Bronchus fibroblast of lung (primary cell): ENCODE data around the gene IFNA16. TPM values are rescaled to one million over a fixed set of nuclear protein-coding genes. Genes with fewer than 3 reads are reported as not detected.

Experiments
- total RNA-seq: library from RNA; depleted of rRNA; stranded (reverse); fragments of >200 nt; gene quantifications from 2 replicates; pipeline ENCODE4 v1.2.3, GENCODE V29; 2015

IFNA16 gene
- total RNA-seq = not detected in 2 replicates

DNA sequence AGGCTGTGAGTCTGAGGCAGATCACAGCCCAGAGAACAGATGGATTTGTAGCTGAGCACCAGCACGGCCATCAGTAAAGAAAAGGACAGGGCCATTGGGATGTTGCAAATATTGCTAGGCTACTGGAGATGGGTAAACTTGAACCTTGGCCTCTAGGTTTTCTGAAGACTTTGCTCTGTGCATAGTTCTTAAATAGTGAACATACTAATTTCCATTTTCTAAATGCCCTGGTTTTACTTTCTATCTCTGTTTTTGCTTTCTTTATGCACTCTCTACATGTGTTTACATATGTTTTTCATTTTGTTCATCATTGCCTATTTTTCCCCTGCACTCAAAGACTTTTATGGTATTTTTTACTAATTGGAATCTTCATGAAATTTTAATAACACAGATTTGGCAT is at the start of gene IFNA16:
IFNA16 (minus strand) TSS at position 101 of the 400 bp plus-strand sequence; CDS start at position 95, 6 bp downstream.

DNA sequence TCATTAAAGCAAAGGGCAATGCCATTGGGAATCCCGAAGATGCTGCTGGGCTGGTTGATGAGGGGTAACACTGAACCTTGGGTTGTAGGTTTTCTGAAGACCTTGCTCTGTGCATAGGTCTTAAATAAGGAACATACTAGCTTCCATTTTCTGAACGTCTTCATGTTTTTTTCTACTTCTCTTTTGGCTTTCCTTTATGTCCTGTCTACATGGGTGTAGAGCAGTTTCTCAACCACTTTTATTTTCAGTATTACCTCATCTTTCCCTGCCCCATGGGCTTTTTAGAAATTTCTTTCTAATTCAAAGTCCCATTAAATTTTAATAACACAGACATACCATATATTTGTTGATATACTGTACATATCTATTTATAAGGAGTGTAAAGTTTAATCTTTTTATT is 22.8 kb upstream of the IFNA16 start, which contains the start of gene IFNA14:
IFNA14 (minus strand) TSS at position 95 of the 400 bp plus-strand sequence; CDS start at position 25, 70 bp downstream.

DNA sequence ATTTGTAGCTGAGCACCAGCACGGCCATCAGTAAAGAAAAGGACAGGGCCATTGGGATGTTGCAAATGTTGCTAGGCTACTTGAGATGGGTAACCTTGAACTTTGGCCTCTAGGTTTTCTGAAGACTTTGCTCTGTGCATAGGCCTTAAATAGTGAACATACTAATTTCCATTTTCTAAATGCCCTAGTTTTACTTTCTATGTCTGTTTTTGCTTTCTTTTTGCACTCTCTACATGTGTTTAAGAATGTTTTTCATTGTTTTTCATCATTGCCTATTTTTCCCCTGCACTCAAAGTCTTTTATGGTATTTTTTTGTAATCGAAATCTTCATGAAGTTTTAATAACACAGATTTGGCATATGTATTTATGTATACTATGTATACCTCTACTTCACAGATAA is 11.0 kb upstream of the IFNA16 start, which contains the start of gene IFNA17:
IFNA17 (minus strand) TSS at position 101 of the 400 bp plus-strand sequence; CDS start at position 52, 49 bp downstream.

DNA sequence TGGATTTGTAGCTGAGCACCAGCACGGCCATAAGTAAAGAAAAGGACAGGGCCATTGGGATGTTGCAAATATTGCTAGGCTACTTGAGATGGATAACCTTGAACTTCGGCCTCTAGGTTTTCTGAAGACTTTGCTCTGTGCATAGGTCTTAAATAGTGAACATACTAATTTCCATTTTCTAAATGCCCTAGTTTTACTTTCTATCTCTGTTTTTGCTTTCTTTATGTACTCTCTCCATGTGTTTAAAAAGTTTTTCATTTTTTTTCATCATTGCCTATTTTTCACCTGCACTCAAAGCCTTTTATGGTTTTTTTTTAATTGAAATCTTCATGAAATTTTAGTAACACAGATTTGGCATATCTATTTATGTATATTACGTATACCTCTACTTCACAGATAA is 10.1 kb downstream of the IFNA16 start, which contains the start of gene IFNA10:
IFNA10 (minus strand) TSS at position 101 of the 400 bp plus-strand sequence; CDS start at position 55, 46 bp downstream.

DNA sequence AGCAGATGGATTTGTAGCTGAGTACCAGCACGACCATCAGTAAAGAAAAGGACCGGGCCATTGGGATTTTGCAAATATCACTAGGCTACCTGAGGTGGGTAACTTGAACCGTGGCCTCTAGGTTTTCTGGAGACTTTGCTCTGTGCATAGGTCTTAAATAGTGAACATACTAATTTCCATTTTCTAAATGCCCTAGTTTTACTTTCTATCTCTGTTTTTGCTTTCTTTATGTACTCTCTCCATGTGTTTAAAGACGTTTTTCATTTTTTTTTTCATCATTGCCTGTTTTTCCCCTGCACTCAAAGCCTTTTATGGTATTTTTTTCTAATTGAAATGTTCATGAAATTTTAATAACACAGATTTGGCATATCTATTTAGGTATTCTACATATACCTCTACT is 15.0 kb downstream of the IFNA16 start, which contains the start of gene IFNA7:
IFNA7 (minus strand) TSS at position 101 of the 400 bp plus-strand sequence; CDS start at position 61, 40 bp downstream.

DNA sequence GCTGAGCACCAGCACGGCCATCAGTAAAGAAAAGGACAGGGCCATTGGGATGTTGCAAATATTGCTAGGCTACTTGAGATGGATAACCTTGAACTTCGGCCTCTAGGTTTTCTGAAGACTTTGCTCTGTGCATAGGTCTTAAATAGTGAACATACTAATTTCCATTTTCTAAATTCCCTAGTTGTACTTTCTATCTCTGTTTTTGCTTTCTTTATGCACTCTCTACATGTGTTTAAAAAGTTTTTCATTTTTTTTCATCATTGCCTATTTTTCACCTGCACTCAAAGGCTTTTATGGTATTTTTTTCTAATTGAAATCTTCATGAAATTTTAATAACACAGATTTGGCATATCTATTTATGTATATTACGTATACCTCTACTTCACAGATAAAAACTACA is 29.6 kb downstream of the IFNA16 start, which contains the start of gene IFNA4:
IFNA4 (minus strand) TSS at position 101 of the 400 bp plus-strand sequence; CDS start at position 45, 56 bp downstream.

DNA sequence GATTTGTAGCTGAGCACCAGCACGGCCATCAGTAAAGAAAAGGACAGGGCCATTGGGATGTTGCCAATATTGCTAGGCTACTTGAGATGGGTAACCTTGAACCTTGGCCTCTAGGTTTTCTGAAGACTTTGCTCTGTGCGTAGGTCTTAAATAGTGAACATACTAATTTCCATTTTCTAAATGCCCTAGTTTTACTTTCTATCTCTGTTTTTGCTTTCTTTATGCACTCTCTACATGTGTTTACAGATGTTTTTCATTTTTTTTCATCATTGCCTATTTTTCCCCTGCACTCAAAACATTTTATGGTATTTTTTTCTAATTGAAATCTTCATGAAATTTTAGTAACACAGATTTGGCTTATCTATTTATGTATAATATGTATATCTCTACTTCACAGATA is 50.6 kb downstream of the IFNA16 start, which contains the start of gene IFNA21:
IFNA21 (minus strand) TSS at position 101 of the 400 bp plus-strand sequence; CDS start at position 53, 48 bp downstream.

Other genes starting within 250 kb of the IFNA16 start
- 4.4 and 4.5 TPM in 2 replicates for gene HACD4, start 185.7 kb downstream of the IFNA16 start, total RNA-seq
- not detected in 2 replicates for gene IFNB1, start 139.4 kb downstream of the IFNA16 start, total RNA-seq
- gene IFNW1, start 75.5 kb downstream of the IFNA16 start, total RNA-seq = not detected in 2 replicates
- not detected in 2 replicates for gene IFNA21, start 50.7 kb downstream of the IFNA16 start, total RNA-seq
- gene IFNA4, start 29.7 kb downstream of the IFNA16 start, total RNA-seq = not detected in 2 replicates
- gene IFNA7, start 15.1 kb downstream of the IFNA16 start, total RNA-seq = not detected in 2 replicates
- gene IFNA10, start 10.2 kb downstream of the IFNA16 start, total RNA-seq = not detected in 2 replicates
- gene IFNA17, start 10.9 kb upstream of the IFNA16 start, total RNA-seq = not detected in 2 replicates
- not detected in 2 replicates for gene IFNA14, start 22.7 kb upstream of the IFNA16 start, total RNA-seq
- gene IFNA5, start 88.0 kb upstream of the IFNA16 start, total RNA-seq = not detected in 2 replicates
- gene KLHL9, start 118.1 kb upstream of the IFNA16 start, total RNA-seq = 23.2 and 23.7 TPM in 2 replicates
- gene IFNA6, start 133.6 kb upstream of the IFNA16 start, total RNA-seq = not detected in 2 replicates
- not detected in 2 replicates for gene IFNA13, start 150.7 kb upstream of the IFNA16 start, total RNA-seq
- not detected in 2 replicates for gene IFNA2, start 168.1 kb upstream of the IFNA16 start, total RNA-seq
- gene IFNA8, start 191.8 kb upstream of the IFNA16 start, total RNA-seq = not detected in 2 replicates
- gene IFNA1, start 223.1 kb upstream of the IFNA16 start, total RNA-seq = not detected in 2 replicates